ENCODE measurements around the gene C1orf167.
A peak's percentile ranks its signal among the peaks of the same experiment; 100 is the strongest.

Gene C1orf167

GRCh38 chr1:11761988-11762406 is at the start of gene C1orf167:
TSS of gene C1orf167 (plus strand) at chr1:11762193. CDS start at chr1:11764401, 2,208 bp downstream.
- no peak for DNase-seq (ENCODE audit: low spot score)

GRCh38 chr1:11712285-11712684 is 49.7 kb upstream of the C1orf167 start:
- DNase-seq (ENCODE audit: low spot score), result no peak

DNA sequence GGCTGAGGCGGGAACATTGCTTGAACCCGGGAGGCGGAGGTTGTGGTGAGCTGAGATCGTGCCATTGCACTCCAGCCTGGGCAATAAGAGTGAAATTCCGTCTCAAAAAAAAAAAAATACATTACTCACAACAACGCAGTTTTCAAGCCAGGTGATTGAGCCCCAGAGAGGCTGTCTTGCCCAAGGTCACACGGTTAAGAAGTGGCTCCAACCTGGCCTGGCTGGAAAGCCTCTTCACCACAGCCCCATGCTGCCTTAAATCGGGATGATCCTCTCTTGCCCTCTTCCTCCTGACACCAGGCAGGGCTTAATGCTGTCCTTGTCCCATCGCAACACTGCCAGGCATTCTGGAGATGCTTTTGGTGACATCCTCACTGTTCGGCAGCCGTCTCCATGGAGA is 48.9 kb upstream of the C1orf167 start:
- DNase-seq (ENCODE audit: low spot score), result no peak

- no peak for DNase-seq (ENCODE audit: low spot score)
These were observed 47.0 kb upstream of the C1orf167 start for GRCh38 chr1:11714831-11715575.

- peak; percentile 53 for DNase-seq (ENCODE audit: low spot score)
These were observed 42.5 kb upstream of the C1orf167 start for GRCh38 chr1:11719313-11720032.

- no peak for DNase-seq (ENCODE audit: low spot score)
These were observed 42.0 kb upstream of the C1orf167 start for GRCh38 chr1:11720033-11720376.

- DNase-seq (ENCODE audit: low spot score), result no peak
These were observed 41.5 kb upstream of the C1orf167 start for GRCh38 chr1:11720525-11720924.

GRCh38 chr1:11721311-11721710 is 40.7 kb upstream of the C1orf167 start:
- no peak for DNase-seq (ENCODE audit: low spot score)

DNA sequence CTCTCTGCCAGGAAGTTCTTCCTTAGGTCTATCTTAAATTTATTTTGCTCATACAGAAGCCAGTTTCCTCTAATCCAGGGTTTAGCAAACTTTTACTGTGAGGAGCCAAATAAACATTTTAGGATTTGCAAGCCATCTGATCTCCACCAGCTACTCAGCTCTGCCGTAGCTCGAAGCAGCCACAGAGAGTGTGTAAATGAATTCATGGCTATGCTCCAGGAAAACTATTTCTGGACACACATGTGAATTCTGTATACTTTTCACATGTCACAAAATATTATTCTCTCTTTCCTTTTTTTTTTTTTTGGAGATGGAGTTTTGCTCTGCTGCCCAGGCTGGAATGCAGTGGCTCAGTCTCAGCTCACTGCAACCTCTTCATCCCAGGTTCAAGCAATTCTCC is 39.5 kb upstream of the C1orf167 start:
- DNase-seq (ENCODE audit: low spot score), result no peak

GRCh38 chr1:11725616-11726015 is 36.4 kb upstream of the C1orf167 start:
- no peak for DNase-seq (ENCODE audit: low spot score)

DNA sequence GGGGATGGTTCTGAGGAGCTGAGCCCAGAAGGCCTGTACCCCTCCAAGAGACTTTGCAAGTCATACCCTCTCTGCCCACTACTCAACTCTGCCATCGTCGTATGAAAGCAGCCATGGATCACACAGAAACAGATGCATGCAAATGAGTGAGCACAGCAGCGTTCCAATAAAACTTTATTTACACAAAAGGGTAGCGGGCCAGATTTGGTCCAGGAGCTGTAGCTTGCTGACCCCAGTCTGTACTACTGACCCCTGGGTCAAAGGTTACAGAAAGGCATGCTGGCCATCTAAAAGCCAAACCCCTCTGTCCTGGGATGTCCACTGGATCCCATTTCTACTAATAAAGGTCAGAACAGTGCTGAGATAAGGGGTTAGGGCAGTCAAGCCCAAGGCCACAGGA is 34.9 kb upstream of the C1orf167 start:
- no peak for DNase-seq (ENCODE audit: low spot score)

DNA sequence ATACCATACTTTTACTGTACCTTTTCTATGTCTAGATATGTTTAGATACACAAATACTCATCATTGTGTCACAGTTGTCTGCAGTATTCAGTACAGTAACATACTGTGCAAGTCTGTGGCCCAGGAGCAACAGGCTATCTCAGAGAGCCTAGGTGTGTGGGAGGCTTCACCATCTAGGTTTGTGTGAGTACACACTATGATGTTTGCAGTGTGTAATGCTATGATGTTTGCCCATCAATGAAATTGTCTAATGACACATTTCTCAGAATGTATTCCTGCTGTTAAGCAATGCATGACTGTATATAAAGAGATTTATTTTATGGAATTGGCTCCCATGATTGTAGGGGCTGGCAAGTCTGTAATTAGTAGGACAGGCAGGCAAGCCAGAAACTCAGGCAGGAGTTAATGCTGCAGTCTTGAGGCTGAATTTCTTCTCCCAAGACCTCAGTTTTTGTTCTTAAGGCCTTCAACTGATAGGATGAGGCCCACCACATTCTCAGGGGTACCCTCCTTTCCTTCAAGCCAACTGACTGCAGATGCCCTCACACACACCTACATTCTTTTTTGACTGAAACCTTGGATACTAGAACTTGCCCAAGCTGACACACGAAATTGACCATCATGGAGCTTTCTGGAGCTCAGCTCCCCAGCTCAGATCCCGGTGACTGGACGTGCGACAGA is 33.7 kb upstream of the C1orf167 start:
- DNase-seq (ENCODE audit: low spot score), result no peak

DNA sequence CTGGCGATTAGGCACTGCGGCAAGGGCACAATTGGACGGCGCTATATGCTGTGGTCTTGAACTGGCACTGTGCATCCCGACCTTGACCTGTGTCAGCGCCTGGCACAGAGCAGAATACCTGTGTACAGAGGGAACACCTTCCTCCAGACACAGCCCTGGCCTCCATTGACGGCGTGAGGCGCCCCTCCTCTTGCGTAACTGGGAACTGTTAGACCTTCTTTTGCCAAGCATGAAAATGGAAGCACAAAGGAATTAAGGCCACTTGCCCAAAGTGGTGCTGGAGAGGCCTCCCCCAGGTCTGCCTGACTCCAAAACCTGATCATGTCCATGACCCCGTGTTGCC is 32.9 kb upstream of the C1orf167 start:
- no peak for DNase-seq (ENCODE audit: low spot score)

DNA sequence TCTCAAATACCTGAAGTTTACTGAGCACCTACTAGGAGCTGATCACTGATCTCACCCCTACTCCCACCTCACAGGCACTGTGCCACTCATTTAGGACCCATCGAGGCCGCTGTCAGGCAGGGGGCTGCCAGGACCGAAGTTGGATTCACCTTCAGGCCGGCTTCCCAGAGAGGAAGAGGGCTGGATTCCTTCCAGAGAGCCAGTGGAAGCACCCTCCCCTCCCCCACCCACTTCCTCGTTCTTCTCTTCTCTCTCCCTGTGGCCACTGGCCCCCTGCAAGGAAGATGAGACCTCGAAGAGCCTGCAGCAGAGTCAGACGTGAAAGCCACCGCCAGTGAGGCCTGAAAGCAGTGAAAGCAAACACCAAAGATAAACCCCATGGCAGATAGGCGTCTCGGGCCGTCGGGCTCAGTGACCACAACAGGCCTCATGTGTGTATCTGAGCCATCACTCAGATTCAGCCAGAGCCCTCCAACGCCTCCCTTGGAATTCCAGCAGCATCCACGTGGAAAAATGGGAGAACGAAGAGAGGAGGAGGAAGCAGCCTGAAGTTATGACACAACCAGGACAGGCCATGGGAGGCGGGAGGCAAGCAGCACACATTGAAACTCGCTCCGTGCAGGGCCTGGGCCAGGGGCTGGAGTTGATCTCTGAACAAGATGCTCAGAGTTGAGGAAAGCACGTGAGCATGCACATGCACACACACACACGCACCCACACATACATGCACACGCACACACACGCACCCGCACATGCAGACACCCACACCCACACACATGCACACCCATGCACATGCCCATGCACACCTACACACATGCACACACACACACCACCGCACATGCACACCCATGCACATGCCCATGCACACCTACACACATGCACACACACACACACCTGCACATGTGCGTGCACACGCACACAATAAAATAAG is 32.2 kb upstream of the C1orf167 start:
- DNase-seq (ENCODE audit: low spot score), result no peak

DNA sequence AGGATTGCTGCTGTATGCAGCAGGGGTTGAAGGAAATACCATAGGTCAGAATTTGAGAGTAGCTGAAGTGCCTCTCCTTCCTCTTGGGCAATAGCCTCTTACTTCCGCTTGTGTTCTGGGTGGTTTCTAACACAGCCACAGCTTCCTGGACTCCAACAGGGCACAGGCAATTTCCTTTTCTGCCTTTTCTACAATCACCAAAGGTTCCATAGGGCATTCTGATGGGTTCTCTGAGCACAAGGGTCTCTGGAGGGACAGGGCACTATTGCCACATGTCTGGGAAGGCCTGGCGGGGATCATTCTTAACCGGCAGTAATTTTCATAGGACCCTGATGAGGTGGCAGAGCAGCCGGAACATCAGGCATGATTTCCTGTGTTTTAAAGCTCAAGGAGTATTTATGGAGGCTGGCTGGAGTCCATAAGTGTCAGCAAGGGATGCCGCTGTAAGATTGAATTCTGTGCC is 31.5 kb upstream of the C1orf167 start:
- no peak for DNase-seq (ENCODE audit: low spot score)

- no peak for DNase-seq (ENCODE audit: low spot score)
These were observed 30.2 kb upstream of the C1orf167 start for GRCh38 chr1:11731691-11732283.

- no peak for DNase-seq (ENCODE audit: low spot score)
These were observed 28.7 kb upstream of the C1orf167 start for GRCh38 chr1:11733306-11733705.

- no peak for DNase-seq (ENCODE audit: low spot score)
These were observed 26.5 kb upstream of the C1orf167 start for GRCh38 chr1:11735531-11735853.

GRCh38 chr1:11735854-11736745 is 25.9 kb upstream of the C1orf167 start, which contains the start of gene AGTRAP:
TSS of gene AGTRAP (plus strand) at chr1:11736136. CDS start at chr1:11736209, 73 bp downstream.
- DNase-seq (ENCODE audit: low spot score), result peak; percentile 91

Measured in RKO (cell line).